ENCODE data around the gene MBD3L2. TPM values are rescaled to one million over a fixed set of nuclear protein-coding genes. Genes with fewer than 3 reads are reported as not detected.
"Not testable (repeated sequence)": the region's sequence is repeated elsewhere in the genome, so short reads cannot be mapped to it uniquely, and the experiment has no call there.

Gene MBD3L2
- total RNA-seq (2011; cell fraction: chromatin; rRNA removed; ENCODE audit: low replicate concordance) = not detected in 2 replicates
- total RNA-seq (2011; cell fraction: nucleolus; rRNA removed) = not detected in 2 replicates
- total RNA-seq (2011; cell fraction: nucleoplasm; rRNA removed) = not detected in 2 replicates
- total RNA-seq (2014; rRNA removed) (not detected in 2 replicates), total RNA-seq (2014; rRNA removed; fragmentation: Illumina TruSeq; extraction: Trizol) (not detected in 2 replicates), total RNA-seq (2015; rRNA removed; fragmentation: Illumina TruSeq; extraction: Trizol) (not detected in 2 replicates), total RNA-seq (2021) (not detected in 2 replicates), polyA plus RNA-seq (2011; rRNA removed) (not detected in 2 replicates), polyA plus RNA-seq (2014; fragmentation: Illumina TruSeq; extraction: Trizol) (not detected in 2 replicates), polyA plus RNA-seq (2014; fragmentation: Nextera tagmentation; extraction: Ambion mirVana) (not detected), polyA plus RNA-seq (2014; rRNA removed) (not detected in 2 replicates), polyA minus RNA-seq (2011; rRNA and poly(A)+ RNA removed) (not detected in 2 replicates), Bru-seq, nascent RNA (not detected), BruChase-seq, experiment 1, labeled RNA remaining after a 2-hour chase (not detected), BruChase-seq, experiment 2, labeled RNA remaining after a 6-hour chase (not detected)
- not detected in 2 replicates for polyA plus RNA-seq (2011; cell fraction: cytosol; rRNA removed)
- polyA plus RNA-seq (2011; cell fraction: nucleus; rRNA removed) = not detected in 2 replicates
- not detected in 2 replicates for polyA plus RNA-seq (2012)
- not detected in 2 replicates for polyA minus RNA-seq (2011; cell fraction: cytosol; rRNA and poly(A)+ RNA removed)
- not detected in 2 replicates for polyA minus RNA-seq (2011; cell fraction: nucleus; rRNA and poly(A)+ RNA removed)
- long read RNA-seq, experiment 1 = 0 reads
- long read RNA-seq, experiment 2 = 0 reads
- long read RNA-seq, experiment 3 = 0 reads

DNA sequence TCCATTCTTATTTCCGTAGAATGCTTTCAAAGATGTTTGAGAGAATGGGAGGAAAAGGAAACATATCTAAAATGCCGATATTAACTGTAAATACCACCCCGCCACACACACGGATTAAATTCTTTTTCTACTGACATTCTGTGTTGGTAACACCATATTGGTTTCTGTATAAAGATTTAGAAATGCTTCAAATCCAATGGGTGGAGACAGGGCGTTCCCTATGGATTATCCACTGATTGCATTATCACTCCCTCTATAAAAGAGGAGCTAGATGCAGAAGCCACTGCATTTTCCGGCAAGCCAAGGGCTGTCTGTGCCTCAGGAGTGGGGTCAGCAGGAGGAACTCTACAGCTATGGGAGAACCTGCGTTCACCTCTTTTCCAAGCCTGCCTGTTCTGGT is at the start of gene MBD3L2:
Gene MBD3L2 (plus strand): TSS at position 301 of the 400 bp plus-strand sequence. CDS start 53 bp downstream, at position 354.
- H3K4me3 ChIP-seq; H3K4me2 ChIP-seq (ENCODE audit: insufficient read depth, low read length); H3K27ac ChIP-seq (ENCODE audit: extremely low read depth, low read depth, low read length); intact Hi-C loops (cut with micrococcal nuclease); H3K36me3 ChIP-seq (ENCODE audit: control insufficient read depth, insufficient read depth, low read length); in situ Hi-C loops (cut with MboI); H3K4me1 ChIP-seq (replicated peaks in 1 of 2; ENCODE audit: control insufficient read depth in 2 of 2, insufficient read depth in 2 of 2, low read length in 2 of 2); FAIRE-seq; H3K79me2 ChIP-seq (ENCODE audit: control insufficient read depth, insufficient read depth, low read length); H4K20me1 ChIP-seq (replicated peaks; ENCODE audit: control insufficient read depth, insufficient read depth, low read length); POLR2A ChIA-PET; DNase-seq (ENCODE audit: extremely low read depth in 1 of 4, low spot score in 3 of 4); BruUV-seq (replicated peaks); H3K27me3 ChIP-seq (ENCODE audit: control insufficient read depth in 2 of 2, insufficient read depth in 2 of 2, low read length in 2 of 2); H3K9me3 ChIP-seq (replicated peaks; ENCODE audit: control insufficient read depth, insufficient read depth, low read depth, low read length); ATAC-seq; H3K9ac ChIP-seq (ENCODE audit: insufficient read depth in 1 of 2, low read depth in 2 of 2, low read length in 2 of 2); CTCF ChIA-PET (ENCODE audit: low intra/inter-chr PET ratio); H3K9me1 ChIP-seq (ENCODE audit: control insufficient read depth, insufficient read depth, low read length); H2AFZ ChIP-seq (ENCODE audit: low read depth, low read length): not testable (repeated sequence)
- no CpG with 5 or more reads among the region's 7 CpGs for WGBS (ENCODE audit: insufficient coverage, low coverage, missing lambda C conversion rate)

DNA sequence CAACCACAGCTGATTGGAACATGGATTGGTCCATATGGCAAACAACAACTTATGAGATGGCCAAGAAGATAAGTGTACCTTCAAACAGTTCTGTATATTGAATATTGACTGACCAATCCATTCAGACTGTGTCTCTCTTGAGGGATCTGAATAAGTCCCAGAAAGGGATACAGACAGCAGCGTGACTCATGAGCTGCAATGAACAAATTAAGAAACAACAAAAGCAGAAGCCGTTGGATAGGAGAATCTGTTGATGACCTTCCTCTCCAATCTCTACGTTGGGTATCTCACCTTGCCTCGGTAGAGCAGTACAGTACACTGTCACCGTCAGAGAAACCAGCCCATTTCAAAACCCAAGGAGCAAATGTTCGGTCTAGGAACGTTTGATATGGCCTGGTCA is 49.2 kb upstream of the MBD3L2 start:
- CTCF ChIA-PET (ENCODE audit: low intra/inter-chr PET ratio) = no interaction called here
- intact Hi-C loops (cut with micrococcal nuclease) = no loop called here
- Histone ChIP-seq H3K27ac (ENCODE audit: extremely low read depth, low read depth, low read length) (no peak overlapping the region), H3K9me1 (ENCODE audit: control insufficient read depth, insufficient read depth, low read length) (no peaks in the 10 kb centered on the region), H3K4me1 (replicated peaks in 1 of 2; ENCODE audit: control insufficient read depth in 2 of 2, insufficient read depth in 2 of 2, low read length in 2 of 2) (no peaks in the 10 kb centered on the region), H2AFZ (ENCODE audit: low read depth, low read length) (no peak overlapping the region), H3K4me3 (no peak overlapping the region), H3K79me2 (ENCODE audit: control insufficient read depth, insufficient read depth, low read length) (no peaks in the 10 kb centered on the region), H3K4me2 (ENCODE audit: insufficient read depth, low read length) (no peak overlapping the region), H3K9ac (ENCODE audit: insufficient read depth in 1 of 2, low read depth in 2 of 2, low read length in 2 of 2) (no peak overlapping the region), H3K27me3 (ENCODE audit: control insufficient read depth in 2 of 2, insufficient read depth in 2 of 2, low read length in 2 of 2) (no peaks in the 10 kb centered on the region; a peak in 2 of 5 replicates), H4K20me1 (replicated peaks; ENCODE audit: control insufficient read depth, insufficient read depth, low read length) (no peaks in the 10 kb centered on the region), H3K9me3 (replicated peaks; ENCODE audit: control insufficient read depth, insufficient read depth, low read depth, low read length) (peaks cover 4% of the 10 kb centered on the region; the same call in 1 of the 2 replicates), H3K36me3 (ENCODE audit: control insufficient read depth, insufficient read depth, low read length) (no peaks in the 10 kb centered on the region)
- in situ Hi-C loops (cut with MboI) = no loop called here
- ATAC-seq = no peak
- whole genome bisulfite sequencing (ENCODE audit: insufficient coverage, low coverage, missing lambda C conversion rate) = 0% methylated on average over 7 of the region's 7 CpGs
- FAIRE-seq = no peak
- no peak for DNase-seq (ENCODE audit: extremely low read depth in 1 of 4, low spot score in 3 of 4)
- POLR2A ChIA-PET = interaction anchor here (0.7 kb wide), 1 partner anchor 195 kb away, joined by 3 read pairs; no protein-coding TSS in a partner anchor
- BruUV-seq (replicated peaks) = no TSS peak
- TF ChIP-seq, protein P1, sequence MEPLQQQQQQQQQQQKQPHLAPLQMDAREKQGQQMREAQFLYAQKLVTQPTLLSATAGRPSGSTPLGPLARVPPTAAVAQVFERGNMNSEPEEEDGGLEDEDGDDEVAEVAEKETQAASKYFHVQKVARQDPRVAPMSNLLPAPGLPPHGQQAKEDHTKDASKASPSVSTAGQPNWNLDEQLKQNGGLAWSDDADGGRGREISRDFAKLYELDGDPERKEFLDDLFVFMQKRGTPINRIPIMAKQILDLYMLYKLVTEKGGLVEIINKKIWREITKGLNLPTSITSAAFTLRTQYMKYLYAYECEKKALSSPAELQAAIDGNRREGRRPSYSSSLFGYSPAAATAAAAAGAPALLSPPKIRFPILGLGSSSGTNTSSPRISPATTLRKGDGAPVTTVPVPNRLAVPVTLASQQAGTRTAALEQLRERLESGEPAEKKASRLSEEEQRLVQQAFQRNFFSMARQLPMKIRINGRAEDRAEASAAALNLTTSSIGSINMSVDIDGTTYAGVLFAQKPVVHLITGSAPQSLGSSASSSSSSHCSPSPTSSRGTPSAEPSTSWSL (CRISPR knock-in tag; IDR thresholded peaks at IDR 0.05; ENCODE audit: borderline replicate concordance) = no peak
- TF ChIP-seq LCOR (CRISPR knock-in tag; IDR thresholded peaks at IDR 0.05) (no peak), DDX20 (tag; IDR thresholded peaks at IDR 0.05; ENCODE audit: low read depth) (no peak), NRF1 (conservative IDR thresholded peaks at IDR 0.05 in 1 of 2, IDR thresholded peaks at IDR 0.05 in 1 of 2) (no peak), JUND (IDR thresholded peaks at IDR 0.05; ENCODE audit: borderline replicate concordance, low read depth, low read length) (no peak), JUND (tag; IDR thresholded peaks at IDR 0.05; ENCODE audit: borderline replicate concordance, low read depth, low read length) (no peak), YY1 (IDR thresholded peaks at IDR 0.05; ENCODE audit: borderline replicate concordance in 1 of 3, control insufficient read depth in 1 of 3, extremely low read depth in 1 of 3, insufficient read depth in 3 of 3, insufficient read length in 1 of 3, insufficient replicate concordance in 2 of 3, low read depth in 1 of 3, low read length in 2 of 3) (no peak)
- TF ChIP-seq, protein P2, sequence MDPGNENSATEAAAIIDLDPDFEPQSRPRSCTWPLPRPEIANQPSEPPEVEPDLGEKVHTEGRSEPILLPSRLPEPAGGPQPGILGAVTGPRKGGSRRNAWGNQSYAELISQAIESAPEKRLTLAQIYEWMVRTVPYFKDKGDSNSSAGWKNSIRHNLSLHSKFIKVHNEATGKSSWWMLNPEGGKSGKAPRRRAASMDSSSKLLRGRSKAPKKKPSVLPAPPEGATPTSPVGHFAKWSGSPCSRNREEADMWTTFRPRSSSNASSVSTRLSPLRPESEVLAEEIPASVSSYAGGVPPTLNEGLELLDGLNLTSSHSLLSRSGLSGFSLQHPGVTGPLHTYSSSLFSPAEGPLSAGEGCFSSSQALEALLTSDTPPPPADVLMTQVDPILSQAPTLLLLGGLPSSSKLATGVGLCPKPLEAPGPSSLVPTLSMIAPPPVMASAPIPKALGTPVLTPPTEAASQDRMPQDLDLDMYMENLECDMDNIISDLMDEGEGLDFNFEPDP (CRISPR knock-in tag; IDR thresholded peaks at IDR 0.05) = no peak
